Endothelial cell of umbilical vein (primary cell): ENCODE measurements around the gene ANKRD35. TPM values are rescaled to one million over a fixed set of nuclear protein-coding genes. Genes with fewer than 3 reads are reported as not detected.

Source experiments
- BruUV-seq: library from RNA; stranded (reverse); fragments of 400-500 nt; replicated peaks from 2 replicates; lab custom pipeline; 2021; lab: Mats Ljungman, UMichigan
- CTCF ChIA-PET: fragments of 300-600, 350-600 bp; sonication (Branson Sonifier 250); formaldehyde crosslinking; loops from one replicate; lab custom pipeline; 2021; ENCODE audit warnings: antibody characterized with exemption, inconsistent platforms; lab: Charles Lee
- POLR2A ChIA-PET: fragments of 300-600, 350-600 bp; sonication (Branson Sonifier 250); formaldehyde crosslinking; loops from one replicate; lab custom pipeline; 2021; ENCODE audit warnings: antibody characterized with exemption, inconsistent platforms; lab: Charles Lee
- DNase-seq: peaks from one replicate; pipeline ENCODE4 v3.0.0-alpha.2; 2011; ENCODE audit warnings: low read depth, low spot score
- FAIRE-seq: peaks from 2 replicates; lab custom pipeline; 2011; peaks lifted over from hg19 to GRCh38; lab: Jason Lieb, UNC
- H2AFZ ChIP-seq: 2 replicates; pipeline ENCODE4 v1.6.0; 2012; ENCODE audit warnings: low read depth, low read length, control low read depth, inconsistent platforms
- H3K27ac ChIP-seq: 2 replicates; pipeline ENCODE4 v1.5.1; 2011; ENCODE audit warnings: low read depth, mild to moderate bottlenecking, control low read depth, low read length, moderate library complexity; ENCODE audit not compliant: insufficient read depth
- H3K27me3 ChIP-seq, 2 experiments: 2 replicates each; pipeline versions ENCODE4 v1.6.0 to v1.6.1; 2011; ENCODE audit warnings: low read length in 2 of 2, mixed read lengths in 1 of 2; ENCODE audit not compliant: control insufficient read depth in 2 of 2, insufficient read depth in 2 of 2
- H3K36me3 ChIP-seq, 2 experiments: 2 replicates in 1 of 2; 3 replicates in 1 of 2; pipeline ENCODE4 v1.5.1; 2011; ENCODE audit warnings: low read length in 2 of 2, mild to moderate bottlenecking in 1 of 2, moderate library complexity in 1 of 2; ENCODE audit not compliant: control insufficient read depth in 2 of 2, insufficient read depth in 2 of 2; ENCODE audit errors: extremely low read depth in 1 of 2
- H3K4me1 ChIP-seq: 3 replicates; pipeline ENCODE4 v1.5.1; 2011; ENCODE audit warnings: mild to moderate bottlenecking, low read length; ENCODE audit not compliant: control insufficient read depth, insufficient read depth; ENCODE audit errors: extremely low read depth
- H3K4me2 ChIP-seq: 2 replicates; pipeline ENCODE4 v1.6.1; 2011; ENCODE audit warnings: low read length, control low read depth, mixed read lengths; ENCODE audit not compliant: insufficient read depth
- H3K4me3 ChIP-seq, 3 experiments: fragments of 200-600 bp in 1 of 3; sonication (generic), shearing (Covaris generic) in 1 of 3; replicated peaks in 1 of 3; 2 replicates each; pipeline ENCODE4 v1.5.1; 2011 to 2016; ENCODE audit warnings: control low read depth in 3 of 3, low read length in 3 of 3, mild to moderate bottlenecking in 2 of 3, inconsistent platforms in 1 of 3, low read depth in 1 of 3, moderate library complexity in 1 of 3; ENCODE audit not compliant: insufficient read depth in 1 of 3
- H3K79me2 ChIP-seq: 2 replicates; pipeline ENCODE4 v1.6.0; 2012; ENCODE audit warnings: low read length, inconsistent platforms; ENCODE audit not compliant: control insufficient read depth, insufficient read depth
- H3K9ac ChIP-seq: replicated peaks from 2 replicates; pipeline ENCODE3; 2011; ENCODE audit warnings: low read length, control low read depth; ENCODE audit not compliant: insufficient read depth; ENCODE audit errors: extremely low read depth
- H3K9me1 ChIP-seq: replicated peaks from 3 replicates; pipeline ENCODE4 v1.6.0; 2011; ENCODE audit warnings: mild to moderate bottlenecking, low read length; ENCODE audit not compliant: control insufficient read depth, insufficient read depth; ENCODE audit errors: extremely low read depth
- H3K9me3 ChIP-seq: replicated peaks from 2 replicates; pipeline ENCODE4 v1.5.1; 2012; ENCODE audit warnings: low read length, inconsistent platforms; ENCODE audit not compliant: control insufficient read depth, insufficient read depth
- H4K20me1 ChIP-seq: replicated peaks from 2 replicates; pipeline ENCODE3; 2011; ENCODE audit warnings: mild to moderate bottlenecking, low read length; ENCODE audit not compliant: control insufficient read depth, insufficient read depth; ENCODE audit errors: extremely low read depth
- CTCF ChIP-seq, 2 donors: IDR thresholded peaks; 1 replicate in 1 of 2; 2 replicates in 1 of 2; pipeline ENCODE4 v1.5.1; 2011; ENCODE audit warnings: low read length in 2 of 2, mild to moderate bottlenecking in 2 of 2, moderate library complexity in 2 of 2, control low read depth in 1 of 2, inconsistent platforms in 1 of 2, low read depth in 1 of 2; ENCODE audit not compliant: insufficient read depth in 1 of 2; ENCODE audit errors: extremely low read depth in 1 of 2
- EZH2 ChIP-seq: IDR thresholded peaks from 2 replicates; pipeline ENCODE4 v1.6.1; 2012; ENCODE audit warnings: borderline replicate concordance, low read depth, mild to moderate bottlenecking, moderate library complexity, low read length, inconsistent platforms; ENCODE audit not compliant: severe bottlenecking
- FOS ChIP-seq: IDR thresholded peaks from 2 replicates; pipeline ENCODE4 v1.6.1; 2011; ENCODE audit warnings: mild to moderate bottlenecking, low read length, moderate library complexity, borderline replicate concordance; ENCODE audit not compliant: insufficient read depth
- GATA2 ChIP-seq: IDR thresholded peaks from 2 replicates; pipeline ENCODE4 v1.7.0; 2011; ENCODE audit warnings: low read depth, mild to moderate bottlenecking, moderate library complexity, mixed read lengths, low read length; ENCODE audit not compliant: insufficient read length, insufficient read depth
- JUN ChIP-seq: IDR thresholded peaks from 2 replicates; pipeline ENCODE4 v1.6.1; 2011; ENCODE audit warnings: borderline replicate concordance, low read depth; ENCODE audit not compliant: insufficient read length, insufficient read depth
- MAX ChIP-seq: IDR thresholded peaks from 2 replicates; pipeline ENCODE4 v1.6.1; 2011; ENCODE audit not compliant: insufficient read depth, insufficient read length
- MYC ChIP-seq: IDR thresholded peaks from one replicate; pipeline ENCODE4 v1.6.1; 2011; ENCODE audit warnings: mild to moderate bottlenecking, low read depth, low read length
- POLR2A ChIP-seq: IDR thresholded peaks from 2 replicates; pipeline ENCODE4 v1.6.1; 2012; ENCODE audit warnings: low read depth, mild to moderate bottlenecking, control low read depth, low read length
- POLR2AphosphoS5 ChIP-seq: IDR thresholded peaks from 2 replicates; pipeline ENCODE4 v1.6.1; 2012; ENCODE audit warnings: low read depth, mild to moderate bottlenecking, control low read depth, low read length, moderate library complexity; ENCODE audit not compliant: insufficient read depth
- dilution Hi-C: fragments of 300-500 bp; cut with MboI; formaldehyde crosslinking; loops from one replicate; pipeline ENCODE4 v1.15.0; 2019; ENCODE audit warnings: low sequenced_read_pairs; ENCODE audit not compliant: extremely low pct_ligation_motif_present
- intact Hi-C: fragments of 100-400 bp; cut with micrococcal nuclease; formaldehyde crosslinking; loops from one replicate; pipeline ENCODE4 v1.10.0; 2022
- polyA plus RNA-seq, 4 experiments: library from polyadenylated mRNA; depleted of rRNA in 3 of 4; stranded (reverse) in 3 of 4; unstranded in 1 of 4; fragments of >200 nt; gene quantifications; 2 replicates each; pipeline versions ENCODE4 v1.2.1 to v1.2.3, GENCODE V29; 2011 to 2012; ENCODE audit warnings: missing spikeins in 1 of 4
- total RNA-seq: library from RNA; stranded (reverse); gene quantifications from 2 replicates; pipeline ENCODE4 v1.2.3, GENCODE V29; 2021

Gene ANKRD35
- total and polyA plus RNA-seq, 2 donors (not counting 3 experiments of a cell fraction or from before 2014, with no cell fraction given): 0.15 to 0.20 TPM

- H3K27ac ChIP-seq: no peak overlapping the region
- H3K9me3 ChIP-seq: no peaks in the 10 kb centered on the region
- DNase-seq (no peak), FAIRE-seq (no peak)
- peaks cover 26 to 31% of the 10 kb centered on the region in 2 experiments for H3K36me3 ChIP-seq
- no peak overlapping the region for H3K4me2 ChIP-seq
- no peaks in the 10 kb centered on the region for H3K9me1 ChIP-seq
- no peaks in the 10 kb centered on the region for H3K27me3 ChIP-seq
- H3K79me2 ChIP-seq: no peaks in the 10 kb centered on the region
- H3K9ac ChIP-seq: no peak overlapping the region
- dilution Hi-C loops (no loop called here), intact Hi-C loops (no loop called here)
- ChIA-PET POLR2A (no interaction called here), CTCF (interaction anchor here (1.0 to 9.1 kb wide), 4 partner anchors 15 to 66 kb away, joined by 3 to 154 read pairs (median 78); partner anchors contain the start of genes ANKRD35, ITGA10, PIAS3 and POLR3C)
- BruUV-seq: no TSS peak
- no peak for TF ChIP-seq POLR2A
- no peak for TF ChIP-seq MYC
- TF ChIP-seq POLR2AphosphoS5: no peak
- TF ChIP-seq EZH2: no peak
- no peak for TF ChIP-seq FOS
- no peak for TF ChIP-seq JUN
- TF ChIP-seq MAX: no peak
- no peak for TF ChIP-seq CTCF (IDR thresholded peaks at IDR 0.05; ENCODE audit: extremely low read depth in 1 of 2, insufficient read depth in 1 of 2, low read depth in 1 of 2, low read length in 2 of 2)
- no peak for TF ChIP-seq GATA2
- H3K4me1 ChIP-seq: peaks cover 10% of the 10 kb centered on the region
- H2AFZ ChIP-seq: no peak overlapping the region
- H4K20me1 ChIP-seq: no peaks in the 10 kb centered on the region
- no peak overlapping the region for H3K4me3 ChIP-seq
Observed at GRCh38 chr1:145843031-145843430, 42.6 kb downstream of the ANKRD35 start.
